ENCODE results near the gene CD180. TPM values are rescaled to one million over a fixed set of nuclear protein-coding genes. Genes with fewer than 3 reads are reported as not detected.

CD180 gene
- total and polyA plus RNA-seq, 2 donors (not counting 3 experiments of a cell fraction or from before 2014, with no cell fraction given), result not detected

DNA sequence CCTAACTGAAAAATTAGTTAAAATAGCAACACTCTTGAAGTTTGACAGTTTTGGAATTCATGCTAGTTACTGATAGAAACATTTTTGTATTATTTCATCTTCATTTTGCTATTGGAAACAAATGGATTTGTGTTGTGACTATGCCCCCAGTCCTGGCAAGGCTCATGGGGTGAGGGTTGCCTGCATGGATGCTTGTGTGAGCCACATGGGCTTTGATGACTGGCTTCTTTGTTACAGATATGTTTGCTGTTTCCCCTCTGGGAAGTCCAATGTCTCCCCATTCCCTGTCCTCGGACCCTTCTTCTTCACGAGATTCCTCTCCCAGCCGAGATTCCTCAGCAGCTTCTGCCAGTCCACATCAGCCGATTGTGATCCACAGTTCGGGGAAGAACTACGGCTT lies 44.2 kb downstream of the CD180 start:
- intact Hi-C loops (cut with micrococcal nuclease) (loop anchor here (10.0 kb wide), 1 partner anchor 348 kb away; no protein-coding TSS in a partner anchor), dilution Hi-C loops (cut with MboI; ENCODE audit: extremely low pct_ligation_motif_present, low sequenced_read_pairs) (loop anchor here (25.0 kb wide), 1 partner anchor 1110 kb away; no protein-coding TSS in a partner anchor)
- H3K4me2 ChIP-seq (ENCODE audit: insufficient read depth, low read length), result no peak overlapping the region
- H4K20me1 ChIP-seq (replicated peaks; ENCODE audit: control insufficient read depth, extremely low read depth, insufficient read depth, low read length), result no peaks in the 10 kb centered on the region
- H3K4me1 ChIP-seq (ENCODE audit: control insufficient read depth, extremely low read depth, insufficient read depth, low read length), result no peaks in the 10 kb centered on the region
- ChIA-PET POLR2A (no interaction called here), CTCF (no interaction called here)
- FAIRE-seq (no peak), DNase-seq (ENCODE audit: low read depth, low spot score) (no peak)
- no peak overlapping the region for H2AFZ ChIP-seq (ENCODE audit: low read depth, low read length)
- H3K27me3 ChIP-seq (ENCODE audit: control insufficient read depth in 2 of 2, insufficient read depth in 2 of 2, low read length in 2 of 2), result no peaks in the 10 kb centered on the region
- H3K9ac ChIP-seq (replicated peaks; ENCODE audit: extremely low read depth, insufficient read depth, low read length), result no peak overlapping the region
- H3K9me3 ChIP-seq (replicated peaks; ENCODE audit: control insufficient read depth, insufficient read depth, low read length), result no peaks in the 10 kb centered on the region
- no peaks in the 10 kb centered on the region for H3K9me1 ChIP-seq (replicated peaks; ENCODE audit: control insufficient read depth, extremely low read depth, insufficient read depth, low read length)
- H3K27ac ChIP-seq (ENCODE audit: insufficient read depth, low read depth, low read length), result no peak overlapping the region
- H3K79me2 ChIP-seq (ENCODE audit: control insufficient read depth, insufficient read depth, low read length), result no peaks in the 10 kb centered on the region
- peaks cover 25 to 48% of the 10 kb centered on the region in 2 experiments for H3K36me3 ChIP-seq (ENCODE audit: control insufficient read depth in 2 of 2, extremely low read depth in 1 of 2, insufficient read depth in 2 of 2, low read length in 2 of 2)
- BruUV-seq (replicated peaks), result no TSS peak
- H3K4me3 ChIP-seq (replicated peaks in 1 of 3; ENCODE audit: insufficient read depth in 1 of 3, low read depth in 1 of 3, low read length in 3 of 3), result no peak overlapping the region
- TF ChIP-seq GATA2 (IDR thresholded peaks at IDR 0.05; ENCODE audit: insufficient read depth, insufficient read length, low read depth, low read length), result no peak
- TF ChIP-seq CTCF (IDR thresholded peaks at IDR 0.05; ENCODE audit: extremely low read depth in 1 of 2, insufficient read depth in 1 of 2, low read depth in 1 of 2, low read length in 2 of 2), result no peak
- TF ChIP-seq JUN (IDR thresholded peaks at IDR 0.05; ENCODE audit: borderline replicate concordance, insufficient read depth, insufficient read length, low read depth), result no peak
- no peak for TF ChIP-seq FOS (IDR thresholded peaks at IDR 0.05; ENCODE audit: borderline replicate concordance, insufficient read depth, low read length)
- TF ChIP-seq MYC (IDR thresholded peaks at IDR 0.05; ENCODE audit: low read depth, low read length), result no peak
- TF ChIP-seq EZH2 (IDR thresholded peaks at IDR 0.05; ENCODE audit: borderline replicate concordance, low read depth, low read length, severe bottlenecking), result no peak
- no peak for TF ChIP-seq POLR2A (IDR thresholded peaks at IDR 0.05; ENCODE audit: low read depth, low read length)
- no peak for TF ChIP-seq MAX (IDR thresholded peaks at IDR 0.05; ENCODE audit: insufficient read depth, insufficient read length)
- TF ChIP-seq POLR2AphosphoS5 (IDR thresholded peaks at IDR 0.05; ENCODE audit: insufficient read depth, low read depth, low read length), result no peak
